HG03439 (cell line): Measurements from ENCODE around the gene SDHAF4.
"Not testable (repeated sequence)": the region's sequence is repeated elsewhere in the genome, so short reads cannot be mapped to it uniquely, and the experiment has no call there.

Experiments used
- ATAC-seq: cut with Tn5 transposase; IDR thresholded peaks from one replicate; pipeline ENCODE4 v1.9.1; 2021; ENCODE audit warnings: mild to moderate bottlenecking, moderate library complexity; ENCODE audit not compliant: unreplicated experiment

Gene SDHAF4

GRCh38 chr6:70590400-70590799 lies 23.7 kb downstream of the SDHAF4 start:
- no peak for ATAC-seq

- no peak for ATAC-seq
These were observed 25.8 kb downstream of the SDHAF4 start for GRCh38 chr6:70592391-70593117.

- no peak for ATAC-seq
These were observed 26.4 kb downstream of the SDHAF4 start for GRCh38 chr6:70593118-70593486.

- no peak for ATAC-seq
These were observed 32.5 kb downstream of the SDHAF4 start for GRCh38 chr6:70599187-70599586.

- ATAC-seq: no peak
These were observed 34.3 kb downstream of the SDHAF4 start for GRCh38 chr6:70601014-70601413.

- no peak for ATAC-seq
These were observed 37.5 kb downstream of the SDHAF4 start for GRCh38 chr6:70604254-70604653.

- ATAC-seq: not testable (repeated sequence)
These were observed 40.6 kb downstream of the SDHAF4 start for GRCh38 chr6:70607371-70607770.

GRCh38 chr6:70609181-70609580 lies 42.5 kb downstream of the SDHAF4 start:
- not testable (repeated sequence) for ATAC-seq

- no peak for ATAC-seq
These were observed 50.1 kb downstream of the SDHAF4 start for GRCh38 chr6:70616728-70617260.

- no peak for ATAC-seq
These were observed 54.0 kb downstream of the SDHAF4 start for GRCh38 chr6:70620746-70621145.

GRCh38 chr6:70622461-70622860 lies 55.7 kb downstream of the SDHAF4 start:
- ATAC-seq: no peak

GRCh38 chr6:70625436-70625835 lies 58.7 kb downstream of the SDHAF4 start:
- ATAC-seq: no peak

- ATAC-seq: no peak
These were observed 60.9 kb downstream of the SDHAF4 start for GRCh38 chr6:70627500-70628254.

- no peak for ATAC-seq
These were observed 63.2 kb downstream of the SDHAF4 start for GRCh38 chr6:70629929-70630328.

GRCh38 chr6:70633870-70634269 lies 67.1 kb downstream of the SDHAF4 start:
- no peak for ATAC-seq

GRCh38 chr6:70636596-70636995 lies 69.9 kb downstream of the SDHAF4 start:
- no peak for ATAC-seq

GRCh38 chr6:70638468-70638867 lies 71.7 kb downstream of the SDHAF4 start:
- ATAC-seq: no peak
